A673 (cell line): ENCODE results near the gene DDR2.

Experiments
- CTCF ChIP-seq: fragments of 300-800, 200-600 bp; sonication (generic); conservative IDR thresholded peaks from 2 replicates; pipeline ENCODE4 v1.5.1; 2017; ENCODE audit warnings: low read depth, mild to moderate bottlenecking, antibody characterized with exemption, low read length, moderate library complexity, mixed read lengths
- EZH2 ChIP-seq: fragments of 200-600 bp; sonication (generic); IDR thresholded peaks from 2 replicates; pipeline ENCODE4 v1.6.1; 2017; ENCODE audit warnings: borderline replicate concordance, low read depth, mild to moderate bottlenecking, mixed read lengths, antibody characterized with exemption, low read length; ENCODE audit not compliant: poor library complexity, severe bottlenecking

GRCh38 chr1:162740755-162741154 lies 108.5 kb downstream of the DDR2 start:
- TF ChIP-seq CTCF (no peak), EZH2 (no peak)
